K562 (cell line): ENCODE data around the gene TFRC.

Source experiments
- CREM ChIP-seq: IDR thresholded peaks from 2 replicates; pipeline ENCODE4 v1.6.1; 2014; ENCODE audit warnings: antibody characterized with exemption, low read depth
- CTCF ChIP-seq, 3 experiments: IDR thresholded peaks in 2 of 3; conservative IDR thresholded peaks in 1 of 3; 2 replicates each; pipeline ENCODE4 v1.5.1; 2011 to 2012; ENCODE audit warnings: low read length in 3 of 3, mild to moderate bottlenecking in 3 of 3, control low read depth in 2 of 3, improper control_type of control experiment in 1 of 3, inconsistent platforms in 1 of 3, low read depth in 1 of 3, mixed read lengths in 1 of 3, moderate library complexity in 1 of 3; ENCODE audit not compliant: insufficient read depth in 2 of 3
- DPF2 ChIP-seq: fragments of 450-650 bp; IDR thresholded peaks from 2 replicates; pipeline ENCODE4 v1.6.1; 2016
- EZH2 ChIP-seq: IDR thresholded peaks from 2 replicates; pipeline ENCODE4 v1.6.1; 2012; ENCODE audit warnings: low read depth, mild to moderate bottlenecking, inconsistent platforms, low read length, borderline replicate concordance
- IRF2 ChIP-seq: sonication (generic); formaldehyde crosslinking; IDR thresholded peaks from 2 replicates; pipeline ENCODE4 v1.8.1; 2022; ENCODE audit warnings: mild to moderate bottlenecking, missing genetic modification reagents
- POLR2A ChIP-seq: fragments of 450-650 bp; conservative IDR thresholded peaks from 2 replicates; pipeline ENCODE4 v1.6.1; 2016
- POLR2AphosphoS5 ChIP-seq: IDR thresholded peaks from 2 replicates; pipeline ENCODE4 v1.6.1; 2011; ENCODE audit warnings: mild to moderate bottlenecking, low read depth, low read length, moderate library complexity; ENCODE audit not compliant: control insufficient read depth, insufficient read depth
- RAD21 ChIP-seq, 2 experiments: fragments of 250-450 bp in 1 of 2; fragments of 450-650 bp in 1 of 2; sonication (Bioruptor Pico) in 1 of 2; formaldehyde crosslinking in 1 of 2; IDR thresholded peaks in 1 of 2; conservative IDR thresholded peaks in 1 of 2; 2 replicates each; pipeline versions ENCODE4 v1.4.0 to v1.8.0; 2020 to 2022; ENCODE audit warnings: mild to moderate bottlenecking in 2 of 2, moderate library complexity in 1 of 2
- SMAD4 ChIP-seq: fragments of 250-450 bp; sonication (Bioruptor Pico); conservative IDR thresholded peaks from 2 replicates; pipeline ENCODE4 v1.8.0; 2021; ENCODE audit warnings: inconsistent platforms, mild to moderate bottlenecking, moderate library complexity
- ZBTB8A ChIP-seq: fragments of 450-650 bp; IDR thresholded peaks from 2 replicates; pipeline ENCODE4 v1.6.1; 2018; ENCODE audit warnings: mild to moderate bottlenecking, moderate library complexity; ENCODE audit not compliant: partially characterized antibody
- ZNF121 ChIP-seq: sonication (generic); formaldehyde crosslinking; conservative IDR thresholded peaks from 2 replicates; pipeline ENCODE4 v1.8.0; 2022; ENCODE audit warnings: missing genetic modification reagents
- ZNF592 ChIP-seq: fragments of 450-650 bp; IDR thresholded peaks from 2 replicates; pipeline ENCODE4 v1.6.1; 2017; ENCODE audit warnings: antibody characterized with exemption, mild to moderate bottlenecking

- TF ChIP-seq CTCF (IDR thresholded peaks at IDR 0.05 in 2 of 3, conservative IDR thresholded peaks at IDR 0.05 in 1 of 3; ENCODE audit: insufficient read depth in 2 of 3, low read depth in 1 of 3, low read length in 3 of 3): no peak
- no peak for TF ChIP-seq POLR2A
- TF ChIP-seq EZH2: no peak
- TF ChIP-seq ZNF121 (CRISPR knock-in tag): no peak
- TF ChIP-seq POLR2AphosphoS5: no peak
- no peak for TF ChIP-seq CREM
- no peak for TF ChIP-seq SMAD4 (CRISPR knock-in tag)
- TF ChIP-seq IRF2: no peak
- no peak for TF ChIP-seq ZNF592
- no peak for TF ChIP-seq DPF2
- TF ChIP-seq RAD21 (CRISPR knock-in tag; conservative IDR thresholded peaks at IDR 0.05 in 1 of 2, IDR thresholded peaks at IDR 0.05 in 1 of 2): no peak
- no peak for TF ChIP-seq ZBTB8A
These were observed 56.9 kb downstream of the TFRC start for GRCh38 chr3:196024968-196025367.
